HG03039 (cell line): Measurements from ENCODE around the gene TMEM132A.
"Not testable (repeated sequence)": the region's sequence is repeated elsewhere in the genome, so short reads cannot be mapped to it uniquely, and the experiment has no call there.

ENCODE experiments used
- ATAC-seq: cut with Tn5 transposase; IDR thresholded peaks from one replicate; pipeline ENCODE4 v1.9.1; 2021; ENCODE audit warnings: mild to moderate bottlenecking, moderate library complexity; ENCODE audit not compliant: unreplicated experiment

TMEM132A gene

DNA sequence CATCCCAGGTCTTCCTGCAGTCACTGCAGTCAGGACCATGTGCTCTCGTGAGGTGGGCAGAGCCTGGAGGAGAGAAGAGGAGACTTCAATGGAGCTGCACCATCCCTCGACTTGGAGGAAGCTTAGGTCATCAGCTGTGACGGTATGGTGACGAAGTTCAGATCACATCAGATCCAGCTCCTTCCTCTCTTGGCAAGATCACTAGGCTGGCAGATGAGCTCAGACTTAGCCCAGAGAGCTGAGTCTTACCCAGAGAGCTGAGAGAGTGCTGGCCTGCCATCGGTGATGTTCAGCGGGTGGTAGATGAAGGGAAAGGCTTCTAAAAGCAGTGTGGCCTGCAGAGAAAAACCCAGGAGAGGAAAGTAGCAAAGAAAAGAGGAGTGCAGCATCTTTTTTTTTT lies 29.5 kb downstream of the TMEM132A start:
- ATAC-seq: no peak

DNA sequence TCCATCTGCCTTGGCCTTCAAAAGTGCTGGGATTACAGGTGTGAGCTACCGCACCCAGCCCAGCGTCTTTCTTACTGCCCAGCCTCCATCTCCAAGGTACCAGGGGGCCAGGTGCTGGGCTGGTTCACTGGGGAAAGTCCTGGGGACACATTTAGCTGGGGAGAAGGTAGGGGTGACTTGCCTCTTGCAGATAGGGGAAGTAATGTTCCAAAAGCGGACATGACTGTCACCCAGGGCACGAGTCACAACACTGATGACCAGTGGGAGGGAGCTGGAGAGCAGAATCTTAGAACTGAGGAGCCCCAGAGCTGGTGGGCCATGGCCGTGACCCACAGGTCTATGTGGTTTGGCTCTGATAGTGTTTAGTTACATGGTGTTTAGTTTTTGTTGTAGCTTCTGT lies 30.2 kb downstream of the TMEM132A start:
- no peak for ATAC-seq

DNA sequence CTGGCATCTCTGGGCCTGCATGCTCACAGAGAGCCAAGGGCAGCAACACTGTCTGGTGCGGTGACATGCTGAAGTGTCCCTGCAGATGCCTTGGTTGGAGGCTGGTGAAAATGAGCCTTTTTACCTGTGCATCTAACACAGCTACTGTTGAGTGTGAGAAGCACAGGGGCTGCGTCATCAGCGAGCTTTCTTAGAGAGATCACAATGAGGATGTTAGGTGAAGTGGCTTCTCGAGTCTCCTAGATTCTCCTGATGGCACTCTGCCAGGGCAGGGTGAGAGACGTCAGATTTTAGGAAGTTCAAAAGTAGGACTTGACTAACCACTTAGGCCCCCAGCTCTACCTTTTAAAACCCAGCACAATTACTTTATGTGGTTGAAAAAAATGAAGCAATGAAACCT lies 31.3 kb downstream of the TMEM132A start:
- no peak for ATAC-seq

DNA sequence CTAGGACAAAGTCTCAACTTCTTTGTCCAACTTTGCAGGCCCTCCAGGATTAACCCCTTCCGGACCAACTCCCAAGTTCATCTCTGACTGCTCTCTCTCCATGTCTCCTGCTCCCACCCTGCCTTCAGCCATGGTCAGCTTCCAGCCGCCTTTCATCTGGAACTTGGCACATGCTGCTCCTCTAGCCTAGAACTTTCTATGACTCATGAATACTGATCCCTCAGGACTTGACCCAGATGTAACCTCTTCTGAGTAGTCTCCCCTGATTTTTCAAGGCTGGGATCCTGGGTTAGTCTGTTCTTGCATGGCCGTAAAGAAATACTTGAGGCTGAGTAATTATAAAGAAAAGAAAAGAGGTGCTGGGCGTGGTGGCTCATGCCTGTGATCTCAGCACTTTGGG lies 32.9 kb downstream of the TMEM132A start:
- ATAC-seq: no peak

DNA sequence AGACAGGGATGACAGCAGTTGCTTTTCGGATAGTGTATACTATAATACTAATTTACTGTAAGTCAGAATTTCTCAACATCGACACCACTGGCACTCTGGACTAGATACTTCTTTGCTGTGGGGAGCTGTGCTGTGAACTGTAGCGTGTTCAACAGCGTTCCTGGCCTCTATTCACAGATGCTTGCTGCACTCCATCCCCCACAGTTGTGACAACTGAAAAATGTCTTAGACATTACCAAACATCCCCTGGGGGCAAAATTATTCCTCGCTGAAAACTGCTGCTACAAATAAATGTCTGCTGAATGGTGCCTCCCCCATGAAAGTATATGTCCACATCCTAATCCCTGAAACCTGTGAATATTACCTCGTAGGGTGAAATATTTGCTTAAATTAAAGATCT lies 35.2 kb downstream of the TMEM132A start:
- ATAC-seq: no peak

DNA sequence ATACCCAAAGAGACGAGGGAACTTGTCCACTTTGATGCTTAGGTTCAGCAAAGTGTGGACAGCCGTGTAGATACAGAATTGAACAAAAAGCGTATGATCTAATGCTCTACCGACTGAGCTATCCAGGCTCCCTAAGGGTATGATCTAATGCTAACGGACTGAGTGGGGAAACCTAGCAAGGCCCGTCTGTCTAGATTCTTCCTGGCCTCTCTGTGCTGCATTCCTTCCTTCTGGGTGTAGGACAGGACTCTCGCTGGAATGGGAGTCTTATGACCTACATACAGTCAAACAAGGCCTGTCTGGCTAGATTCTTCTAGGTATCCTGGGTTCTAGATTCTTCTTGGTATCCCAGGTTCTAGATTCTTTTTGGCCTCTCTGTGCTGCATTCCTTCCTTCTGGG lies 36.1 kb downstream of the TMEM132A start:
- ATAC-seq: no peak

DNA sequence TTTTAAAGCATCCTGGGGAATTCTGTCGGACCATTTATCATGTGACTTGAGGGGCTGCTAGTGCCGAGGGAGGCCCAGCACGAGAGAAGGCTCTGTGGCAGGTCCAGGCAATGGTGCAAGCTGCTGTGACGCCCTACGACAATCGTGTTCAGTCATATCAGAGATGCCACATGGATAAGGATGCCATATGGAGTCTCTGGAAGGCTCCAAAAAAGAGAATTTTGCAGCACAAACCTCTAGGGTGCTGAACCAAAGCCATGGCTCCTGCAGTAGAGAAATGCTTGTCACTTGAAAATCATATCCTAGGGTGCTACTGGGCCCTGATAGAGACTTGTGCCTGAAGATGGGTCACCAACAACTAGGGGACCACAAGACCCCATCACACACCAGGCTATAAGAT lies 40.5 kb downstream of the TMEM132A start:
- no peak for ATAC-seq

DNA sequence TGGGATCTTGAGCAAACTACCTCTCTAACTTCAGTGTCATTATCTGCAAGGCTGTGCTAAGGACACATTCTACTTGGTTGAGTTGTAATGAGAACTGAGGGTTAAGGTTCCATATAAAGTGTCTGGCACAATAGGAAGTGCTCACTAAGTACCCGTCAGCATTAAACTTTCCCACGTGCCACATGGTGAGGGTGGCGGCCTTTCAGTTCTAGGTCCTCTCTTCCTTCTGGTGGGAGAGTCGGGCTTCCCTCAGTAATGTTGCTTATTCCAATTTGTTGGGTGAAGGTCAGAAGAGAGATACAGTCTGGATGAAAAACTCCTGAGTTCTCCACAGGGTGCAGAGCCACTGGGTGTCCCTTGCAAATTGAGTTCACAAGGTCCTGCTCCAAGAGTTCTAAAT lies 42.6 kb downstream of the TMEM132A start:
- ATAC-seq: no peak

DNA sequence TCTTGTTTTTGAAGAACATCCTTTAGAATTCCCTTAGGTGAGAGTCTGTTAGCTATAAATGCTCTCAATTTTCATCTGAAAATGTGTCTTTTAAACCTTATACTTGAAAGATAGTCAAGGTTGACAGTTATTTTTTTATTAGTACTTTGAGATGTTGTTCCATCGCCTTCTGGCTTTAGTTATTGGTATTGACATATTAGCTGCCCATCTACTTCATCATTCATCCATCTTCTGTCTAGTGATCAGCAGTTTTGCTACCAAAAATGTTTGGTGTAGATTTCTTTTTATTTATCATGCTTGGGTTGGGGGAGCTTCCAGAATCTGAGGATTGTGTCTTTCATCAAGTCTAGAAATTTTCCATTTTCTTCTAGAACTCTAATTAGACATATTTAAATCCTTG lies 44.0 kb downstream of the TMEM132A start:
- ATAC-seq: no peak

DNA sequence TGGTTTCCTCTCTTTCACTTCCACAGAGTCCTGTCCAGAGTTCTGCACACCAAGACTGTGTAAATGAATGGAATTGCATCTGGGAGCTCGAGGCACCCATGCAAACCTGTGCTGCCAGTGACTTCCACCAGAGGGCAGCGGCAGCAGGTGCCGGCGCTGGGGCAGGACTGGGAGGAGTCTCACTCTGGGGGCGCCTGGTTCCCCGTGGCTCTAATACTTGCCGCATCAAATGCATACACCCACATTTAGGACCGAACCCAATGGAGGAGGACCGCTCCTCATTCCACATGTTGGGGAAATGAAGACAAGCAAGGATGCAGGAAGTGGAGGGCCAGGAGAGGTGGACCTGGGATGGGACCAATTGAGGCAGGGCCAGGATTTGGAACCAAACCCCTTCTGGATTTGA lies 46.1 kb downstream of the TMEM132A start:
- no peak for ATAC-seq

DNA sequence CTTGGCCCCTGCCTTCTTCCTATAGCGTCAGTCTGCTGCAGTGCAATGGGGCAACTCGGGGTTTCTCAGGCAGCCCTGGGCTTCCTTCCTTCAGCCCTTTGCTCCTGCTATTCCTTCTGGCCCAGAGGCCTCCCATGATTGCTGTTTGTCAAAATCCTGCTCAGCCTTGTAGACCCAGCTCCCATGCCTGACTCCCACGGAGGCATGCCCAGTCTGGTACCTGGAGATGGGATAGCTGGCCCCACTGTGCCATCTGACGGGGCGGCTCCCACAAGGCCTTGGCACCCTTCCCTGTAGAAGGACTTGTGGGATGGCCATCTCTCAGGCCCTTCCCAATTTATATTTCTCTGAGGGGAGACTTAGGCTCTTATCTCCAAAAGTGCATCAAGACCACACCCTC lies 46.6 kb downstream of the TMEM132A start:
- ATAC-seq: no peak

DNA sequence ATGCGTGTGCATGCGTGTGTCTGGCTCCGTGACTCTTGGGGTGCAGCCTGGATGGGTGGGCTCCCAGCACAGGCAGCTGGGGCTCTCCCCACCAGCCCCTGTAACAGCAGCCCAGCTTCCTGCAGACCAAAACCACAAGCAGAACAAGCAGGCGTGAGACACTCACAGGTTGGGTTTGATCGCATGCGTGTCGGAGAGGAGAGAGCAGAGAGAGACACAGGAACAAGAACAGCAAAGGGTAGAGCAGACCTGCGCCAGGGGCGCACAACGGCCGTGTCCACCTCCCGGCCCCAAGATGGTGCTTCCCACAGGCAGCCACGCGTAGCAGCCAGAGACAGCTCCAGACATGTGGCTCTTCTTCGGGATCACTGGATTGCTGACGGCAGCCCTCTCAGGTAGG lies 47.3 kb downstream of the TMEM132A start, which contains the start of gene CD6:
Gene CD6, plus strand, starts transcription at position 161 of the 400 bp plus-strand sequence. Its CDS starts 186 bp downstream, at position 347.
- ATAC-seq: no peak

DNA sequence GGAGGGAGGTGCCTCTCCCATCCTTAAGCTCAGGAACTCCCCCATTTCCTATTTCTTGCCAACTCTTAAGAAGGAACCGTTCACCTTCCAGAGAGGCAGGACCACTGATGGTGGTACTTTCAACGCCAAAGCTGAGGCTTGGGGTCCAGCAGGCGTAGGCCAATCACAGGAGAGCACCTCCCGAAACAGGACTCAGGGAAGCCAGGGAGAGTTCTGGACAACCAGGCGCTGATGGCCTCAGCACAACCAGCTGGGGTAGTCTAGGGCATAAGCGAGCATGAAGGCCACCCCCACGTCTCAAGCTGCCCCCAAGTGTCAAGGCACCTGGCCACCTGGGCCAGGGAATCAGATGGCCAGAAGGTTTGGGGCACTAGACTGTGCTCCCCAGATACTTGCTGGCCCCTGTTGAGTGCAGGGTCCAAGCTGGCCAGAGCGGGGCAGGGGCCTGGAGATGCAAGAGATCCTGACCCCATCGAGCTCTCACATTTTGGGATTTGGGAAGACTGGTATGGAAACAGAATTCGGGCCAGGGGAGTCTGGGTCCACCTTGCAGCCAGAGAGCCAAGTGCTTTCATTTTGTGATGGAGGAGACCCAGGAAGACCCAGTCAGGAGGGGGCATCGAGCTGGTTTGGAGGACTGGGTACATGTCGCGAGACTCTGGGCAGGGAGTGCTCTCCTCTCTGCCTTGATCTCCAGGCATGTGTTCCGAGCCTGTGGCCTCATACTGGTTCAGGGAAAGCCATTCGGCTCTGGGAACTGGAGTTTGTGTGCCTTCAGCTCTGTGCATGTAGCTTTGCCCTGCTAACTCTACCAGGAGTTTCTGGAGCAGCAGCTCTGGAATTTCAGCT lies 48.1 kb downstream of the TMEM132A start:
- no peak for ATAC-seq

DNA sequence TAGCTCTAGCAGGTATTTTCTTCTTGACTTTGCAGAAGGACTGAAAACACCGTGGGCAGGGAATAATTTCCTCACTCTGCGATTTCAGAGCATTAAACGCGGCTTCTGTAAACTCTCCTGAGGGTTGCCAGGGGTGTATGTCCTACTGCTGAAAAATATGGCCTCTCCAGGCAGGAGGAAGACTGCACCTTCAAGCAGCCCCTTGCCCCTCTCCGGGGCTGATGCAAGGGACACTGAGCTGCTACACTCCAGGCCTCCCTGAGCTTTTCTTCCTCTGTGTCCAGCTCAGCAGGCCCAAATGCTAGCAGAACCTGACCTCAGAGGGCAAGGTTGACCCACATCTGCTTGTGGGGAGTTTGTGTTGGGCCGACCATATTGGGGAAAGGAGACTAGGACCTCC lies 49.4 kb downstream of the TMEM132A start:
- ATAC-seq: no peak

DNA sequence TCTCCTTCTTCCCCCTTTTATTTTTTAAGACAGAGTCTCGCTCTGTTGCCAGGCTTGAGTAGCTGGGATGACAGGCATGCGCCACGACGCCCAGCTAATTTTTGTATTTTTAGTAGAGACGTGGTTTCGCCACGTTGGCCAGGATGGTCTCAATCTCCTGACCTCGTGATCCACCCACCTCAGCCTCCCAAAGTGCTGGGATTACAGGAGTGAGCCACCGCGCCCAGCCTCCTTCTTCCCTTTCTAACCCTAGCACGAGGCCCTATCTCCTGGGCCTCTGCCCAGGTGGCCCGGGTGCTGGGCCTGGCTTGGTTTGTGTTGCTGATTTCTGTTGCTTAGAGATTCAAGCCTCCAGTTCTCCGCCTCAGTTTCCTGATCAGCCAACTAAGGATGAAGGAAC lies 50.1 kb downstream of the TMEM132A start:
- ATAC-seq: not testable (repeated sequence)

DNA sequence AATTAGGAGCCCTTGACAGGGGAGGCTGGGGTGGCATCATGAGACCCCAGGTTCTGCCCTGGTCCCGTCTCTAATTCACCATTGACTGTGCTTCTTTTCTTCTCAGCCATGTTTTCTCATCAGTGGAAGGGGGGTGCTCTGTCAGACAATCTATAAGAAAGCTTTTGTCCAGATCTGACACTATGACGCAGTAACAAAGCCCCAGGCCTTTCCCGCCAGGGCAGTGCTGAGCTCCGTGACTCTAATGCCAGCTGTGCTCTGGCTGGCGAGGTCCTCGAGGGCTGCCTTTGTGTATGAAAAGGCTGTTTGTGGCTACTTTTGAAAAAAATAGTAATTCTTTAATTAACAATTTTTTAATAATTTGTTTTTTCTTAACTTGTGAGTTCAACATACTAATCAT lies 50.5 kb downstream of the TMEM132A start:
- no peak for ATAC-seq

DNA sequence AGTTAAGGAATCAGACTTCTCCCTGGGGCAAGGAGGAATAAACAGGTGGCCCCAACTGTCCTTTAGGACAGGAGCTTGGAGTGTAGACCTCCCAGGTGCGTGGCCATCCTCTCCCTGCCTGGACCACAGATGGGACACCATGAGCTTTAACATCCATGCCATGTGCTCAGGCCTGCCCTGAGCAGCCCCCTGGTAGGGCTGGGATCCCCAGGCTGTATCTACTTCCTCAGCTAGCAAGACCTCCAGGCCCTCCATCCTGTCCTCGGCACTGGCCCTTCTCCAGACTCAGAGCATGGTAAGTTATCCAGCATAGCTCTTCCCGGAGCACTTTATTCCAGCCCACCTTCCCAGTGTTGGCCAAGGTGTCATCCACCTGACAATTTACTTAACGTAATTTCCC lies 53.0 kb downstream of the TMEM132A start:
- ATAC-seq: no peak

DNA sequence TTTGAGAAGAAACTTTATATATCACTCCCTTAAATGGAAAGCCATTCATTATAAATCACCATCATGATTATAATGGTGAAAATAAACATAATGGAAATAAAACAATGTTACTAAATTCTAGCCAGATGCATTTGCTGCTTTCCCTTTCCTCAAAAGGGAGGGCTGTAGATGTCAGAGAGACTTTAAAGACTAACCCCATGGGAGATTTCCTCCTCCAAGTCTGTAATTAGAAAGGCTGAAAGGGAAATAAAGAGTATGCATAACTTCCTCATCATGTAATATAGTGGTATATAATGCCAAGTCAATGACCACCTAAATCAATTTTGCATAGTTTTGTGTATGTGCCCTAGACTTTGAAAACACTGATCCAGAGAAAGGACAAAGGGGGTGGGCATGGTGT lies 53.6 kb downstream of the TMEM132A start:
- no peak for ATAC-seq

DNA sequence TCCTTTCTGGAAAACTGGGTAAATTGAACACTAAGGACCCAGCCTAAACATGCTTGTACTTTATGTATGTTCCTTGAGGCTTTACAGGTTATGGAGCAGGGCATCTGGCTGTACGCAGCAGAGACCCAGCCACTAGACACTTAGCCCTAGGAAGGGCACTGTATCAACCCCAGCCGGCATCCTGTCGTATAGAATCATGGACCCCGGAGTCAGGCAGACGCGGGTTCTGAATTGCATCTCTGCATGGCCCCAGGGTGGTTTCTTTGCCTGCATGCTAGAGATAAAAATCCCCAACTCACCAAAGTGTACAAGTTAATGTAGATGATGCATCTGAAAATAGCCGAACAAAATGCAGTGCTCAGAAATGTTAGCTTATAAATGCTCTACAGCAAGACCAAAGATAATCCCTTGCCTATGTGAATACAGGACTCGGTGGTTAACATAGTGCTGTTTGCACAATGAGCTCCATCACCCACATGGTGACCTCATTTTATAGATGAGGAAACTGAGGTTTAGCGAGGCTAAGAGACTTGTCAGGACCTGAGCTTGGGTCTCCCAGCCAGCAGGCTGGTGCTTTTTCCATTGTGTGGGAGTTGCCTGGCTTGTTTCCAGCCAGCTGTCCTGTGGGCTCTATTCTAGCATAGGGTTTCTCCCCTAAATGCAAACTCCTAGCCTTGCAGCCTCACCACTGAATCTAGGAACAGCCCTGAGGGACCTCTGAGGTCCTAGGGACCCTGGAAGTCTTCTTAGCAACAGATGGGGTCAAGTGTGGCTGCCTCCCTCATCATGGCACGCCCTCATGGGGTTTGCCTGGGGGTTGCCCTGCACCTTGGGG lies 54.5 kb downstream of the TMEM132A start:
- no peak for ATAC-seq

DNA sequence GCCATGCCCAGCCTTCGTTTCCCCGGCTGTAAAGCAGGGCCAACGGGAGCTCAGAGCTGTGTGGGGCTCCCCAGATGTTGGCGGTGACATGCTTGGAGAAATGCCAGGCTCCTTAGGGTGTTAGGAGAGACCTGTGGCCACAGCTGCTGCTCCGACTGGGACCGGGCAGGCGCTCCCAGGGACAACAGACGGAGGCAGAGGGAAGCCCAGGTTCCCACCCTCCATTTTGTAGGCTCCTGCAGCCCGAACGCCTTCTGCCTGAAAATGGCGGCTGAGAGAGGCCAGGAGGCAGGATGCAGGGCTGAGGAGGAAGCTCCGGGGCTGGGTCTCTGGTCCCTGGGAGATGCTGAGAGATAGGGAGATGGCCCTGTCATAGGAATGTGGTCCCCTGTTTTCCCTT lies 57.3 kb downstream of the TMEM132A start:
- ATAC-seq: no peak

DNA sequence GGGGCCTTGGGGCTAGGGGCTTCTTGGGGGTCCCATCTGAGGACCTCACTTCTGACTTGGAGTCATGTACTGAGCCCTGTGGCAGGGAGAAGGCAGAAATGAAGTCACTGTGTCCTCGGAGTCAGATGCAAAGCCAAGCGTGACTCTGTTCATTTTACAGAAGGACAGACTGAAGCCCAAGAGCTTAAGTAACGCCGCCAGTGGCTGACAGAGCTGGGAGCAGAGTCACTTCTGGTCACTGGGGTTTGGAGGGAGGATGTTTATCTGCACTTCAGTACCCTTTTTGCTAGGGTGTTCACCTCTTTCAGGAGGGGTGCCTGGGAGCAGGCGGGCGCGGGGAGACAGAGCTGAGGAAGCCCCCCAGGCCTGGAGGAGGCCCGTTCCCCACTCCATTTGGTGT lies 57.9 kb downstream of the TMEM132A start:
- ATAC-seq: no peak

DNA sequence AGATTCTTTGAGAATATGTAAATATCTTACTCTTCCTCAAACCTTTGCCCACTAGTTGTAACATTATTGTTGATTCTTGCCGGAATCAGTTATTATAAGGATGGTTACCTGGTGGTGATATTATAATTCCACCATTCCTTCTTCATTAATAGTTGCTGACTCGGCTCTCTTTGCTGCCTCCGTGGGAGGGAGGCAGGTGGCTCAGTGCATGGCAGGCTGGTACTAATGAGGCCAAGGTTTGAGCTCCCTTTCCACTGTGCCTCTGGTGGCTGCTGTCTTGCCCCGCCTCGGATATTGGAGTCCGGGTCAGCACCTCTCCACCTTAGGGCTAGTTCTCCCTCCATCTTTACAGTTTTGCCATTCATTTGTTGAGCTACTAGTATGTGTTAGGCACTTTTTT lies 59.9 kb downstream of the TMEM132A start:
- no peak for ATAC-seq
